HG02571 (cell line): Measurements from ENCODE around the gene EEF2K.

Source experiments
- ATAC-seq: cut with Tn5 transposase; IDR thresholded peaks from one replicate; pipeline ENCODE4 v1.9.1; 2021; ENCODE audit warnings: mild to moderate bottlenecking, moderate library complexity; ENCODE audit not compliant: unreplicated experiment

Gene EEF2K

GRCh38 chr16:22240023-22240710 is 34.1 kb downstream of the EEF2K start:
- no peak for ATAC-seq

DNA sequence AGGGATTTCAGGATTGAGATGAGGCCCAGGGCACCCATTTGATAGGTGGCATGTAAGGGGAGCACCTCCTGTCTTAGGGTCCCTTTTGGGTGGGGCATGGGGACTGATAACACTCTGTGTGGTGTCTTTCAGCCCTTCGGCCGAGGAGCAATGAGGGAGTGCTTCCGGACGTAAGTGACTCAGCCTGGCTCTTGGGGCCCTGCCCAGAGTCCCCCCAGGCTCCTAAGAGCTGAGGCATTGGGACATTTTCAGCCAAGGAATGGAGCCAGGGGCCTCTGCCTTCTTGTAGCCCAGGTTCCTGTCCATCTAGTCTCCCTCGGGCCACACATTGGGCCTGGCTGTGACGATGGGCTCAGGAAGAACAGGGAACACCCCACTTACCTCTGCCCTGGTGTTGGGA is 44.4 kb downstream of the EEF2K start:
- ATAC-seq: no peak

DNA sequence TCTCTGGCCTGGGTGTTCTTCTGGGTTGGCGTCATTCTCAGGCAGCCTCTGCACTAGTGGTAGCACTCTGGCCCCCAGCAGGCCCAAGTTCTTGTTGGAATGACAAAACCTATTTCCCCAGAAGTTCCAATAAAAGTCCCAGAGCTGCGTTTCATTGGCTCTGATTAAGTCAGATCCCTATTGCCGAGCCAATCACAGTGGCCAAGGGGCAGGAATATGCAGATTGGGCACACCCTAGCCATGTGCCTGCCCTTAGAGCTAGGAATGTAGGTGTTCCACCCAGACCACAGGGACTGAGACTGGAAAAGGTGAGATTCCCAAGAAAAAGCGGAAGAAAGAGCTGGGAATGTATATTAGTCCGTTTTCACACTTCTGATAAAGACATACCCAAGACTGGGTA is 46.2 kb downstream of the EEF2K start:
- no peak for ATAC-seq

DNA sequence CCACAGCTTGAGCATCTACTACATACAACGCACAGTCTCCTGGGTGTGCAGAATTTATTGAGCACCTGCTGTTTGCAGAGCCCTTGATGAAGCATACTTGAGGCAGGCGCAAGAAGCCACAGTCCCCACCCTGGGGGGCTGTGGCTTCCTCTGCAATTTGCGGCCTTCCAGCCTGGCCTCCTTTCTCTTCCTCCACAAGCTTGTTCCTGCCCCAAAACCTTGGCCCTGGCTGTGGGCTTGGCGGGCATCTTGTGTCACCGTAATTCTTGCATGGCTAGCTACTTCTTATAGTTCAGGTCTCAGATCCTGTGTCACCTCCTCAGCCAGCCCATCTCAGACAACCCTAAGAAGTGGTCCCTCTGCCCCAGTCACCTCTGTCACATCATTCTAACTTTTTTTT is 47.2 kb downstream of the EEF2K start:
- no peak for ATAC-seq

DNA sequence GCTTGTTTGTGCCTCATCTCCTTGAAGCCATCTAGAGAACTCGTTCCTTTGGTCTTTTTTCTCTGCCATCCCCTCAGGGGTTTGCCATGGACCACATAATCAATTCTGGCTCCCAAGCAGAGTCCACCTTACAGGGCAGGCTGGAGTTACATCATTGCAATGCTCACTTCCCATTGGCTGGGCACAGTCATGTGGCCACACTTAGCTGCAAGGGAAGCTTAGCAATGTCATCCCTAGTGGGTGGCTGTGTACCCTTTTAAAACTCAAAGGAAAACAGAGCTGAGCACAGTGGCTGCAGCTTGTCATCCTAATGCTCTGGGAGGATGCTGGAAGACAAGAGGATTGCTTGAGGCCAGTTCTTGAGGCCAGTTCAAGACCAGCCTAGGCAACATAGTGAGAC is 49.3 kb downstream of the EEF2K start:
- no peak for ATAC-seq

- no peak for ATAC-seq
Measured at GRCh38 chr16:22257440-22257839, 51.4 kb downstream of the EEF2K start.

DNA sequence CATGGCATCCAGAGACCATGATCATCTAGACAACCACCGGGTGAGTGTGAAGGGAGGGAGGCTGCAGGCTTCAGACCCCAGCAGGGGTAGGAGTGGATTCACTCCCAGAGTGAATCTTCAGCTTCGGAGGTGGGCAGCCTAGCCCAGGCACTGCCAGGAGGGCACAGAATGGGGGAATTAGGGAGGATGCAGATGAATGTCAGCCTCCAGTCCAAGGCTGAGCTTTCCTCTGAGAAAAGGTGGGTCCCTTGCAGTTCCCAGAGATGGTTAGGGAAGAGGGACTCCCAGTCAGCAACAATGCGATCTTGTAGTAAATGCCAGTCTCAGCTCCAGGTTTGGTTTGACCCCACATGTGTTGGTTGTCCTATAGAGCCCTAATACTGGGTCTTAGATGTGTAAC is 54.4 kb downstream of the EEF2K start:
- no peak for ATAC-seq

DNA sequence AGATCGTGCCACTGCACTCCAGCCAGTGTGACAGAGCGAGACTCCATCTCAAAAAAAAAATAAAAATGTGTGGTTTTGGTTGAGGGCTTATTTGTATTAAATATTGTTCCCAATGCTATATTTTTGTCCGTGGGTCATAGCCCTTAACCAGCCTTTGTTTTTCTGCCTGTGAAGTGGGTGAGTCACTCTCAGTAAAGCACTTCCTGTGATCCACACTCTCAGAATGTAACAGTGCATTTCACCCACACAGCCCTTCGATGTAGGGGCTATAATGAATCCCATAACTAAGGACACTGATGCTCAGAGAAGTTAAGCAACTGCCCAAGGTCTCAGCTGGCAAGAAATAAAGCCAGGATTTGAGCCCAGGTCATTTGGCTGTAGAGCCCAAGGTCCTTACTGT is 56.4 kb downstream of the EEF2K start:
- no peak for ATAC-seq

- no peak for ATAC-seq
Measured at GRCh38 chr16:22264786-22265185, 58.7 kb downstream of the EEF2K start.

DNA sequence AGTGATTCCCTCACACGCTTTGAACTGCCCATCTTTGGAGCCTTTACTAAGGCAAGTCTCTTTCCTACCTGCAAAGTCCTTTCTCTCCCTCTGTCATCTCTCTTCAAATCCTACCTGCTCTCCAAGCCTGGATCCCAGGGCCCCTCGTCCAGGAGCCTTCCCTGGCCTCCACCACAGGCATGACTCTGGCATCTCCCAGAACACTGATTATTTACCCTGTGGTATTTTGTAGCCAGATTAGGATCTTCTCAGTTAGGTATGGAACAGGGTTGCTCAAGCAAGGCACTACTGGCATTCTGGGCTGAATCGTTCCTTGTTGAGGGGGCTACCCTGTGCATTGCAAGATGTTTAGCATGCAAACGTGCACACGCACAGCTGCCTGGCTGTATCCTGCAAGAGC is 59.3 kb downstream of the EEF2K start:
- no peak for ATAC-seq

- no peak for ATAC-seq
Measured at GRCh38 chr16:22266546-22266945, 60.5 kb downstream of the EEF2K start.

DNA sequence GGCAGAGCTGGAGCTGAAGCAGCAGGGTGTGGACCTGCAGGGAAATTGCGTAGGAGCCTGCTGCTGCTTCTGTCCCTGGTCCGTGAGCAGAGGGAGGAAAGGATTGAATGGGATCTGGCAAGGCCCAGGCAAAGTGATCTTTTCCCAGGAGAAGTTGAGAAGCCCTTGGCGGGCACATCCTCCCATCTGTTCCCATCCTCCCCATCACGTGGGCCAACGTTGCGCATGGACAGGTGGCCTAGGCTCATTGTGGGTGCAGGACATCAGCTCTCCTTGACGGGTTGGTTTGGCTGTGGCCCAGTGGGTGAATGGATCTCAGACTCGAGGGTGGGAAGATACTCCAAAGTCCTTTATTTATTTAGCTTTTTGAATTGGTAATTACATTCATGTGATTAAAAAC is 61.7 kb downstream of the EEF2K start:
- ATAC-seq: no peak

GRCh38 chr16:22270525-22270924 is 64.4 kb downstream of the EEF2K start:
- no peak for ATAC-seq

- no peak for ATAC-seq
Measured at GRCh38 chr16:22272870-22273650, 67.0 kb downstream of the EEF2K start.

DNA sequence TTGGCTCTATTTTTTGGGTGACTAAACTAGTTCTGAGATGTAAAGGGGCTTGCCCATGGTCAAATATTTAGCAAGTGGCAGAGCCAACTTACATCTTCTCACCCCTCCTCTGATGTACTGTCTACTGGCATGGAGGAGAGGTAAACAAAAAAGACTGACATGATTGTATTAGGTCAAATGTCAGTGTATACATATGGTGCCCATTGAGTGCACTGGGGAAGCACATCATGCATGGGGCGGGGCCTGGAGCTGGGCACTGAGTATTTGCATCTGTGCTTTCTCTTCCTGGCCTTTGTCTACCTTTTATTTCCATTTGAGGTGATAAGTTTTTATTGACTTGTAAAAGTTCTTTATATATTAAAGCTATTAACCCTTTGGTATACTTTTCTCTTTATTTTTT is 68.8 kb downstream of the EEF2K start:
- ATAC-seq: no peak

DNA sequence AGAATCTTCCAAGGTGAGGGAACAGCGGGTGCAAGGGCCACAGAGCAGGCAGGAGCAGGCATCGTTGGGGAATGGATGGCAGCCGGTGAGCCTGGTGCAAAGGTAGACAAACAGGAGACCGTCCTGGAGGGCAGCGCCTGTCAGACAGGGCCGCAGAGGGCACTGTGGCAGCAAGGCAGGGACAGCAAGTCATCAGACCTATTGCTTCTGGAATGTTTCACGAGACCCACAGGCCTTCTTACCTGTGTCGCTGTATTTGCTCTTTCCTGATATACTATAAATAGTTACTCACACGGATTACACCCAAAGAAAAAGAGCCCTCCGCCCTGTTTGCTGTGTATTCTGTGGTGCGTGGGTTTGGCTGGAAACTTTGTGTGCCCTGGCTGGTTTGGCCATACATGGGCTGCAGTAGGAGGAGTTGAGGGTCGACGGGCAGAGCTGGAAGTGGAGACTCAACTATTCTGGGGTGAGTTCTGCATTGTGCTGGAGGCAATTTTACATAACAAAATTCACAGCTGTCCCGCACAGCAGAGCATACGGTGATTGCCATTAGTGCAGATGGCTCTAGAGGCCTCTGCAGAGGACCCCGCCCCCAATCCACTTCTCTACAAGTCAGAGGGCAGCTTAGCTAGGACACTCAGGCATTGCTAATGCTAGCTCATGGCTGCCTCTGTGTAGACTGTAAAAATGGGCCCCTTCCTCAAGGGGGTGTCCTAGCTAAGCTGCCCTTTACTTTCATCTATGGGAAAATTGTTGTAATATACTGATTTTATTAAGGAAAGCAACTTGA is 72.6 kb downstream of the EEF2K start:
- no peak for ATAC-seq

- ATAC-seq: no peak
Measured at GRCh38 chr16:22282254-22282892, 76.3 kb downstream of the EEF2K start.

- ATAC-seq: no peak
Measured at GRCh38 chr16:22284637-22285036, 78.6 kb downstream of the EEF2K start.

- no peak for ATAC-seq
Measured at GRCh38 chr16:22285080-22285479, 79.0 kb downstream of the EEF2K start.

- ATAC-seq: no peak
Measured at GRCh38 chr16:22291020-22291419, 84.9 kb downstream of the EEF2K start.

DNA sequence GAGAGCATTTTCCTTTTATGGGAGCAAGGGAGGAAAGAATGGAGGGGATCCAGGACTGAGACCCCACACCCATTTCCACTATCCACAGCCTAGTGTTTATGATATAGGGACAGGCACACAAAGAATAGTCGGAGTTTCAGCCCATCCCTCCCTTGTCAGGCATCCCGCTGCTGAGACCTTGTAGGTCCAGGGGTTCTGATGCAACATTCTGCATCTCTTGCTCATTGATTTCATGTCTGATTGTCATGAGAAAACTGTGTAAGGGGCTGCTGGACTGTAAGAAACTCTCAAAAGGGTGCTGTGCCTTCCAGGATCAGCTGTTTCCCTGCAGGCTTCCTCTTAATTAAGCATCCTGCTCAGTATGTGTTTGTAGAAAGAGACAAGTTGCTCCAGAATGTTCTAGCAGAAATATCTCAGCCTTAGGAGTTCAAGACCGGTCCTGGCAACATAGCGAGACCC is 85.8 kb downstream of the EEF2K start:
- ATAC-seq: no peak
